KMS-11 (cell line): ENCODE data around the gene IGFL1.

ENCODE experiments used
- H2AFZ ChIP-seq: fragments of 200-600 bp; sonication (generic); 2 replicates; pipeline ENCODE4 v1.6.1; 2016; ENCODE audit warnings: antibody characterized with exemption, mixed run types, low read depth
- H3K27ac ChIP-seq: fragments of 200-600 bp; sonication (generic); 2 replicates; pipeline ENCODE4 v1.6.1; 2016; ENCODE audit warnings: mild to moderate bottlenecking, mixed run types
- H3K27me3 ChIP-seq: fragments of 200-600 bp; sonication (generic); 2 replicates; pipeline ENCODE4 v1.6.1; 2017; ENCODE audit warnings: mild to moderate bottlenecking, low read depth, mixed run types, moderate library complexity; ENCODE audit not compliant: insufficient read depth
- H3K36me3 ChIP-seq: fragments of 200-600 bp; sonication (generic); 2 replicates; pipeline ENCODE4 v1.6.1; 2017; ENCODE audit warnings: mild to moderate bottlenecking, mixed run types; ENCODE audit not compliant: insufficient read depth
- H3K4me1 ChIP-seq: fragments of 200-600 bp; sonication (generic); 2 replicates; pipeline ENCODE4 v1.6.1; 2016; ENCODE audit warnings: mild to moderate bottlenecking, low read depth, mixed run types; ENCODE audit not compliant: poor library complexity, severe bottlenecking
- H3K4me2 ChIP-seq: fragments of 200-600 bp; sonication (generic); 2 replicates; pipeline ENCODE4 v1.7.0; 2016; ENCODE audit warnings: mild to moderate bottlenecking, mixed run types
- H3K4me3 ChIP-seq: fragments of 200-600 bp; sonication (generic); IDR thresholded peaks from 2 replicates; pipeline ENCODE4 v1.6.1; 2017; ENCODE audit warnings: low read depth, low read length, mixed read lengths; ENCODE audit not compliant: insufficient read depth
- H3K79me2 ChIP-seq: fragments of 200-600 bp; sonication (generic); 2 replicates; pipeline ENCODE4 v1.6.1; 2016; ENCODE audit warnings: low read depth, mixed run types; ENCODE audit not compliant: insufficient read depth
- H3K9ac ChIP-seq: fragments of 200-600 bp; sonication (generic); 2 replicates; pipeline ENCODE4 v1.6.1; 2016; ENCODE audit warnings: mild to moderate bottlenecking, mixed run types
- H4K20me1 ChIP-seq: fragments of 200-600 bp; sonication (generic); 2 replicates; pipeline ENCODE4 v1.6.1; 2016; ENCODE audit warnings: mild to moderate bottlenecking, mixed run types; ENCODE audit not compliant: insufficient read depth
- TF ChIP-seq, protein P1 (sequence below): fragments of 200-600 bp; sonication (generic); conservative IDR thresholded peaks from 2 replicates; pipeline ENCODE4 v1.6.1; 2017; ENCODE audit warnings: low read depth, mild to moderate bottlenecking, antibody characterized with exemption, low read length, moderate library complexity, mixed read lengths

The IGFL1 gene

DNA sequence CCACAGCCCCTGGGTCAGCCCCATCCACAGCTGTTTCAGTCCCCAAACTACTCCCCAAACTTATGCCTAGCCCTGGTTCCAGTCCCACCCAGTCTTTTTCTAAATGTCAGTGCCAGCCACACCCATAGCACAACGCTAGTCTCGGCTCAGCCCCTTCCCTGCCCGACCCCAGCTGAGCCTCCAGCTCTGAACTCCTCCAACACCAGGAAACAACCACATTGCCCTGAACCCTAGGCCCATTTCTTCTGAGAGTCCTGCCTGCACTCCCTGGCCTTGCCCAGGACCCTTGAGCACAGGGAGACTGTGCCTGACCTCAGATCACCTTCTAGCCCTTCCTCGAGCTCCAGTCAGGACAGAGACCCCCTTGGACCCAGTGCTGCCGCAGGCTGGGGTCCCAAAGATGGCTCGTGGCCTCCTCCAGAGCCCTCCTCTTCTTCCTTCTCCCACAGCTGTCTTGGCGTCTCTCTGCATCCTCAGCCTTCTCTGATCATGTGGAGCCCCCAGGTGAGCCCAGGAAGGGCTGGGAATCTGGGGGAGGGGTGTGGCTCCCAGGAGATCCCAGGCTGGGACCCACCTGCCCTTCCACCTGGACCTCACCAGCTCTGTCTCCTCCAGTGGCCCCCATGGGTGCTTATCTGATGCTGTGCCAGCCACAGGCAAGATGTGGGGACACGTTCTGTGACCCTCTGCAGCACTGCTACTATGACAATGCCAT lies 33.0 kb upstream of the IGFL1 start:
- H2AFZ ChIP-seq, result no peak overlapping the region
- H3K79me2 ChIP-seq, result no peaks in the 10 kb centered on the region
- no peak overlapping the region for H3K27ac ChIP-seq
- peaks cover 5% of the 10 kb centered on the region for H3K4me1 ChIP-seq
- H3K36me3 ChIP-seq, result no peaks in the 10 kb centered on the region
- no peak overlapping the region for H3K9ac ChIP-seq
- H3K4me2 ChIP-seq, result no peak overlapping the region
- no peak overlapping the region for H3K4me3 ChIP-seq
- peaks cover 63% of the 10 kb centered on the region for H3K27me3 ChIP-seq
- TF ChIP-seq, protein P1, sequence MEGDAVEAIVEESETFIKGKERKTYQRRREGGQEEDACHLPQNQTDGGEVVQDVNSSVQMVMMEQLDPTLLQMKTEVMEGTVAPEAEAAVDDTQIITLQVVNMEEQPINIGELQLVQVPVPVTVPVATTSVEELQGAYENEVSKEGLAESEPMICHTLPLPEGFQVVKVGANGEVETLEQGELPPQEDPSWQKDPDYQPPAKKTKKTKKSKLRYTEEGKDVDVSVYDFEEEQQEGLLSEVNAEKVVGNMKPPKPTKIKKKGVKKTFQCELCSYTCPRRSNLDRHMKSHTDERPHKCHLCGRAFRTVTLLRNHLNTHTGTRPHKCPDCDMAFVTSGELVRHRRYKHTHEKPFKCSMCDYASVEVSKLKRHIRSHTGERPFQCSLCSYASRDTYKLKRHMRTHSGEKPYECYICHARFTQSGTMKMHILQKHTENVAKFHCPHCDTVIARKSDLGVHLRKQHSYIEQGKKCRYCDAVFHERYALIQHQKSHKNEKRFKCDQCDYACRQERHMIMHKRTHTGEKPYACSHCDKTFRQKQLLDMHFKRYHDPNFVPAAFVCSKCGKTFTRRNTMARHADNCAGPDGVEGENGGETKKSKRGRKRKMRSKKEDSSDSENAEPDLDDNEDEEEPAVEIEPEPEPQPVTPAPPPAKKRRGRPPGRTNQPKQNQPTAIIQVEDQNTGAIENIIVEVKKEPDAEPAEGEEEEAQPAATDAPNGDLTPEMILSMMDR, result no peak
- no peaks in the 10 kb centered on the region for H4K20me1 ChIP-seq

DNA sequence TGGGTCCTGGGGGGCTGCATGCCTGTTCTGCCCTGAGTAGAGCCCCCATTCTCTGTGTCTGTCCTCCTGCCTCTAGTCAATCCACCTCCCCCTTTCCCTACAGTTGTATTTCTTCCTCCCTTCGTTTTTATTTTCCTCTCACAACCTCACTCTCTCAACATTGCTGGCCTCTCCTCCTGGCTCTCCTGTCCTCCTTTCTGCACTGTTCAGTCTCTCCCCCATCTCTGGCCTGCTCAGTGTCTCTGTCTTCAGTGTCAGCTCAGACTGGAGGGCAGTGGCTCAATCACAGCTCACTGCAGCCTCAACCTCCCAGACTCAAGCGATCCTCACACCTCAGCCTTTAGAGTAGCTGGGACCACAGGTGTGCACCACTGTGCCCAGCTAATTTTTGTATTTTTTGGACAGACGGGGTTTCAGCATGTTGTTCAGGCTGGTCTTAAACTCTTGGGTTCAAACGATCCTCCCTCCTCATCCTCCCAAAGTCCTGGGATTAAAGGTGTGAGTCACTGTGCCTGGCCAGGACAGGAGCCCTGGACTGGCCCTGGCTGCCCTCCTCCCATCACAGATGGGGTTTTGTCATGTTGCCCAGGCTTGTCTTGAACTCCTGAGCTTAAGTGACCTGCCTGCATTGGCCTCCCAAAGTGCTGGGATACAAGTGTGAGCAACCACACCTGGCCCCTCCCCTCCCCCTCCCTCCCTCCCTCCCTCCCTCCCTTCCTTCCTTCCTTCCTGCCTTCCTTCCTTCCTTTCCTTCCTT lies 32.0 kb upstream of the IGFL1 start:
- no peak overlapping the region for H3K4me3 ChIP-seq

DNA sequence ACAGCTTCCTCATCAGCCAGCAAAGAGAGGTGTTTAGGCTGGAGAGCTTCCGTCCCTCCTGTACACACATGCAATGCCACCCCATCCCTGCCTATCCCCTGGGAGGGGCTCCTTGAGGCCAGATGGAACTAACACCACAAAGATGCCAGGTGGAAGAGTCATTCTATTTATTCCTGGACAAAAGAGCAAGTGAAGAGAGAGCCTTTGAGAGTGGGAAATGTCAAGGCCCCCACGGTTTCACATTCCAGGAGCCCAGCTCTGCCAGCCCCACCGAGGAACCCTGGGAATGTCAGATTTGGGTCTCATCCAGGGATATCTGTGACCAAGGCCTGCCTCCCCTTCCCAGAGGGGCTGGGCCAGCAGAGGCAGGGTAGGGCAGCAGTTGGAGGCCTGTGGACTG lies 30.8 kb upstream of the IGFL1 start:
- Histone ChIP-seq H3K27ac (no peak overlapping the region), H2AFZ (no peak overlapping the region), H3K4me1 (peaks cover 5% of the 10 kb centered on the region), H4K20me1 (no peaks in the 10 kb centered on the region), H3K27me3 (peaks cover 60% of the 10 kb centered on the region), H3K4me3 (no peak overlapping the region), H3K79me2 (no peaks in the 10 kb centered on the region), H3K36me3 (no peaks in the 10 kb centered on the region), H3K4me2 (no peak overlapping the region), H3K9ac (no peak overlapping the region)
- TF ChIP-seq, protein P1, result no peak

More for the DNA sequence above, 32.0 kb upstream of the IGFL1 start:
- no peak overlapping the region for H3K4me2 ChIP-seq
- no peak overlapping the region for H3K9ac ChIP-seq
- no peaks in the 10 kb centered on the region for H3K79me2 ChIP-seq
- TF ChIP-seq, protein P1, result no peak
- H3K36me3 ChIP-seq, result no peaks in the 10 kb centered on the region
- H4K20me1 ChIP-seq, result no peaks in the 10 kb centered on the region
- H3K27me3 ChIP-seq, result peaks cover 63% of the 10 kb centered on the region
- H3K27ac ChIP-seq, result no peak overlapping the region
- H3K4me1 ChIP-seq, result peaks cover 5% of the 10 kb centered on the region
- no peak overlapping the region for H2AFZ ChIP-seq

DNA sequence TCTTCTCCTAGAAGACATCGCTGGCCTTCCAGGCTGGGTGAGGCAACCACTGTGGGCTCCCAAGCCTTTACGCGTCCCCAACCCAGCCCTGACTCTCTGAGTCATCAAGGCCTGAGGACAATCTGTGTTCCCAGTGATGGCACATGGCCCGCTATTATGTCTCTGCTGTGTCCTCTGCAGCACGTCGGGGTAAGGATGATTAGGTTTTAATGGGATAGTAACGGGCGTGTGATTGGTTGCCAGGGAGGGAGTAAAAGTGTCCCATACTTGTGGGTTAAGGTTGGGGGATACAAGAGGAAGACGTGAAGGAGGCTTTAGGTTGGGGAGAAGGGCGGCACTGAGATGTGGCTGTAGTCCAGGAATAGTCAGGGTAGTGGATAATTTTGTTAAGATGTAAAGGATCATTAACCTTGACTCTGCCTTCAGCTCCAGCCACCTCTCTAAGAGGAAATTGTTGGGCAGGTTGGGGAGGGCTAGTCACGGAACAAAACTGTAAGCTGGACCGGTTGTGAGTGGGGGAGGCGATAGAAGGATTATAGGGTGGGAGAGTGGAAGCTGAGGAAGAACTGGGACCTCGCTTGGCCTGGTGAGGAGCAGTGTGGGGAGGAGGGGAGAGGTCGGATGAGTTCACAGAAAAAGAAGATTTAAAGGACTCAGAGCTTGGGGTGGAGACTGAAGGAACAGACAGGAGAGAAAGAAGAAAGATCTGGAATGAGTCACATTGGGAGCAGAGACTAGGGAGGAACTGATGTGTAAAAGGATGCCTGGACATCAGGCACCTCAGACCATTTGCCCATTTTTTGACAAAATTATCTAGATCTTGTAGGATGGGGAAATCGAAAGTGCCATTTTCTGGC lies 27.9 kb upstream of the IGFL1 start:
- Histone ChIP-seq H3K9ac (no peak overlapping the region), H3K79me2 (no peaks in the 10 kb centered on the region), H3K27ac (no peak overlapping the region), H2AFZ (no peak overlapping the region), H3K27me3 (peaks cover 70% of the 10 kb centered on the region), H4K20me1 (no peaks in the 10 kb centered on the region), H3K4me1 (peaks cover 5% of the 10 kb centered on the region), H3K4me3 (no peak overlapping the region), H3K36me3 (no peaks in the 10 kb centered on the region), H3K4me2 (no peak overlapping the region)
- TF ChIP-seq, protein P1, result no peak
